ENCODE results near the gene TSGA10IP.

DNA sequence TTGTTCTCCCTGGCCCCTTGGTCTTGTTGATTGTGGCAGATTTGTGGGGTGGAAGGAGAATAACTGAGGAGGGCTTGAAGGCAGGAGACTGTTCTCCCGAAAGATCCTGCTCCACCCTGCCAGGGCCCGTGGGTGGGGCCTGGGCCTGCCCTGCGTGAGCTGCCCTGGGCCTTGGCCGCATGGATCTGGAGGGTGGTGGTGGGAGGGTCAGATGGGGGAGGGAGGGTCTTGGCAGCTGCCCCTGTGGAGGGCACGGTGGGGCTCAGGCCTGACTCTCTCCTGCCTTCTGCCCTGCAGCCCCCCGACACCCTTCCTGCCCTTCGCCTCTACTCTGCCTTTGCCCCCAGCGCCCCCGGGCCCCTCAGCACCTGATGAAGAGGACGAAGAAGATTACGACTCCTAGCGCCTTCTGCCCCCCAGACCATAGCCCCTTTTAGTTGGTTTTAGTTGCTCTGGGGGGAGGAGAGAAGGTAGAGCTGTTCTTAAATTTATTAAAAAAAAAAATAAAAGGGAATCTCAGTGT lies 24.2 kb upstream of the TSGA10IP start:
- no peak for TF ChIP-seq CTCF (IDR thresholded peaks at IDR 0.05)
- no peak for TF ChIP-seq POLR2A (IDR thresholded peaks at IDR 0.05)

Measured in heart left ventricle (tissue), 13 donors.